DMS 273 treated with DMSO at 0.1 percent for 48 hours (cell line): ENCODE data around the gene PTDSS2.

Experiments used
- DNase-seq: peaks from one replicate; lab custom pipeline; 2025; lab: John Stamatoyannopoulos, UW

PTDSS2 gene

GRCh38 chr11:532986-533585, 83.0 kb downstream of the PTDSS2 start:
- DNase-seq: no peak

GRCh38 chr11:533586-534395, 83.7 kb downstream of the PTDSS2 start:
- no peak for DNase-seq

- no peak for DNase-seq
Measured at GRCh38 chr11:534396-535209, 84.5 kb downstream of the PTDSS2 start.

GRCh38 chr11:535210-535518, 85.1 kb downstream of the PTDSS2 start:
- DNase-seq: no peak

- peak; percentile 54 for DNase-seq
Measured at GRCh38 chr11:535519-536454, 85.7 kb downstream of the PTDSS2 start, which contains the start of gene HRAS. Gene HRAS (minus strand): TSS chr11:535576.

GRCh38 chr11:536841-537621, 87.0 kb downstream of the PTDSS2 start, which contains the start of gene LRRC56:
Gene LRRC56 (plus strand): TSS chr11:537527. CDS start chr11:540685, 3,158 bp downstream.
- DNase-seq: peak; percentile 18

GRCh38 chr11:537622-538430, 87.7 kb downstream of the PTDSS2 start:
- DNase-seq: no peak

- no peak for DNase-seq
Measured at GRCh38 chr11:538431-539051, 88.5 kb downstream of the PTDSS2 start.

- no peak for DNase-seq
Measured at GRCh38 chr11:539971-540481, 89.9 kb downstream of the PTDSS2 start.
